ENCODE measurements around the gene SLC22A6.
"Not testable (repeated sequence)": the region's sequence is repeated elsewhere in the genome, so short reads cannot be mapped to it uniquely, and the experiment has no call there.

The SLC22A6 gene

DNA sequence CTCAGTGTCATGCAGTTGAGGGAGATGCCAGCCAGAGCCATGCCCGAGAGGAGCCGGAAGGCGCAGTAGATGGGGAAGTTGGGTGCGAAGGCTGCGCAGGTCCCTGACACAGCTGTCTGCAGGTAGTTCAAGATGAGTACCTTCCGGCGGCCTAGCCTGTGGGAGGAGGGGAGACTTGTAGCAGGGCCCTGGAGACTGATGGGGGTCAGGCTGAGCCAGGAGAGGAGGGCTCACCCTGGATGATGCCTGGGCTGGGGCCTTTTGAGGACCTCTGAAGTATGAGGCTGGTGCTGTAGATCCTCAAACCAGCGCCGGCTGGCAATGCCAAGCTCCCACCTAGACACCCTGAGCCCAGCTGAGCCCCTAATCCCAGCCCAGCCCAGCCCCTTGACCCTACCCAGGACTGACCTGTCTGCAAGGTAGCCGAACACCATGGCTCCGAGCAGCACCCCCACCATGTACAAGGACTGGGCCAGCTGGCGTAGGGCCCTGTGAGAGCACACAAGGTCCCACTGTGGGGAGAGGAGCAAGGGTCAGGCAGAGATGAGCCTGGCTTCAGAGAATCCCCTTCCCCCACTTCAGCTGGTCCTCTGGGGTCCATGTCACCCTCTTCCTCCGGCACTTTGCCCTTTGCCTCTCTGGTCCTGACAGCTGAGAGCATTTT, 1.1 kb downstream of the SLC22A6 start:
- DNase-seq = no peak

DNA sequence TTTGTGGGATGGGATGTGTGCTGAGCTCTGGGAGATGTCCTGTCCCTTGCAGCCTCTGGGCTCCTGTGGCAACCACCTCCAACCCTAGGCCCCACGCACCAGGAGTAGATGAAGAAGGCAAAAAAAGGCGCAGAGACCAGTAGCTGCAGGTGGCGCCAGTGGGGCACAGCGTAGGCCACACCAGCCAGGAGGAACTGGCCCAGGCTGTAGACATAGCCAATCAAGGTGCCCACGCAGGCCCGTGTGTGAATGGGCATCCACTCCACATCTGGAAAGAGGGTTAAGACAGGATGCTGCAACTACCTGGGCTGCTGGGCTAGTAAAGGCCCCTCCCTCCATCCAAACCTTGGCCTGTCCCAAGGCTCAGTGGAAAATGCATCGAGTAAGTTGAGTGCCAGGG, 3.0 kb downstream of the SLC22A6 start:
- DNase-seq = no peak

DNA sequence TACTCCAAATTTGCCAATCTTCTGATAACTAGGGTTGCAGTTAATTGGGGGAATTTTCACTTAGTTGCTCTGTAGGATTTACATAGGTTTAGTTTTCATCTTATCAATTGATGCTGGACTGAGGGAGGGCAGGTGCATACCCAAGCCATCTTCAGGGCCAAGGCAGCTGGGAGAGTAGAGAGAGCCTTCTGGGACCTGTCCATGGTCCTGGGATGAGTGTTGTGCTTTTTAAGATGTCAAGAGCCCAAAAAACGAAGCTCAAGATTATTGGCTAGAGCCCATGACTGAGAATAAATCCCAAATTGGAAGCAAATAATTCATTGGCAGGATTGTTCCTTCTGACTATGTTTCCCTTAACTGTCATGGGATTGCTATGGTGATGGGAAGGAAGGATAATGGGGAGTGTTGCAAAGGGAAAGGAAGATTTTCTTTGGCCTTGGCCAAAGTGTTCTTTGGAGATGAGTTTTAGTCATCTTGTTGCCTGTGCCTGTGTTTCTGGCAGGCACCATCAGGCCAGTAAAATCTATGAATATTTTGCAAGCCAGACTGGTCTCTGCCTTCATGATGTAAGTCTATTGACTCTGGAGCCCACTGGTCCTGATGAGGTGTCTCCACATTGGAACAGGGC, 4.5 kb downstream of the SLC22A6 start:
- DNase-seq = no peak

DNA sequence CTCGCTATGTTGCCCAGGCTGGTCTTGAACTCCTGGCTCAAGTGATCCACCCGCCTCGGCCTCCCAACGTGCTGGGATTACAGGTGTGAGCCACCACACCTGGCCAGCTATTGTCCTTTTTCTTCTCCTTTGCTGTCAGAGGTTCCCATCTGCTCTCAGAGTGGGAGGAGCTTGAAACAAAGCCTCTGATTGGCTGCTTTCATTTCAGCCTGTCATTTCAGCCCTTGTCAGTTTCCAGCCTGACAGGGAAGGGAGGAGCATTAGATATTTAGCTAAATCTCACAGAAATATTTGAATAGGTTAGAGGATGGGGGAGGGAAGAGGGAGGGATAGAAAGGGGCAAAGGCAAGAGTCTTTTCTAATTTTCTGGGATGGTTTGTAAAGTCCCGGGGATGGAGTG, 8.7 kb downstream of the SLC22A6 start:
- no peak for DNase-seq

DNA sequence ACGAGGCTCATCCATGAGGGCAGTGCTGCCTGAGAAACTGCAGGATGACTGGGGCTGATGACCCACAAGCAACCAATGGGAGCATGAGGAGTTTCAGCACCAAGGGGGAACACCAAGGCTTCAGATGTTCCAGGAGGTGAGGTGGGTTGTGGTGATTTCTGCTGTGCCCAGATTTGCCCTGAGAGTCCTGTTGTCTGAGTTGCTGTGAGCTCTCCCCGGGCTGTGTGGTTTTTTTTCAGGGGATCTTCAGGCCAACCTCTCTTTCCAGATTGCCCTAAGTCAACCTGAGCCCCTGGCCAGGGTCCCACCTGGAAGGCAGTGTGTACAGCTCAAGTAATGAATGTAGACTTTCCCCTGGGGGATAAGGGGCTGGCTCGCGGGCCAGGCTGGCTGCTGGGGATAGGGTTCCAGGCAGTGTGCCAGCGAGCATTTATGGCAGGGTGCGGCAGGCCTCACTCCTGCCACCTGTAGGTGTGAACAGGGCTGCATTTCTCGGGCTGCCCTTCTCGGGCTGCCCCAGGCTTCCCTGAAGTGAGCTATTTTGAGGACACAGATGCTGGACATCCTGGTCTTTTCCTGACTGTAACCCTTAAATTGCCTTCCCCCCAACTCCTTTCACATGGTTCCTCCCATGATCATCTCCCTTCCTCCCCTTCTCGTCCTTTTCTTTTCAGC, 9.8 kb downstream of the SLC22A6 start:
- DNase-seq = peak; percentile 27

DNA sequence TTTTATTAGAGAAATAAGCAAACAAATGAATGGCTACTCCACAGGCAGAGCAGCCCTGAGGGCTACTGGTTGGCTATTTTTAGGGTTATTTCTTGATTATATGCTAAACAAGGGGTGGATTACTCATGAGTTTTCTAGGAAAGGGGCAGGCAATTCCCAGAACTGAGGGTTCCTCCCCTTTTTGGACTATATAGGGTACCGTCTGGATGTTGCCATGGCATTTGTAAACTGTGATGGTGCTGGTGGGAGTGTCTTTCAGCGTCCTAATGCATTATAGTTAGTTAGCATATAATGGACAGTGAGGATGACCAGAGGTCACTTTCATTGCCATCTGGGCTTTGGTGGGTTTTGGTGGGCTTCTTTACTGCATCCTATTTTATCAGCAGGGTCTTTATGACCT, 19.2 kb downstream of the SLC22A6 start:
- DNase-seq = no peak

DNA sequence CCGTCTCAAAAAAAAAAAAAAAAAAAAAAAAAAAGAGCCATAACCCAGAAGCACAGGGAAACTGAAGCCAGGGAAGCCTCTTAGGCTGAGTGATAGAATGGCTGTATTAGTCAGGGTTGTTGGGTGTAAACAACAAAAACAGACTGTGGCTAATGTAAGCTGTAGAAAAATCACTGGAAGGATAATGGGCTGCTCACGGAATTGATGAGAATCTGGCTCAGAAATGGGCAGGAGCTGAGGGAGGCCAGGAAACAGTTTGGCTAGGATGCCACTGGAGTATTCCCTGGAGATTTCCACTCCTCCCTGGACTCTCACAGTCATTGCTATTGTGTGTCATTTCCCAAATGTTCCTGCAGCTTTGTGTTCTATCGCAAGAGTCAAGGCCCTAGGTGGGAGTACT, 22.4 kb downstream of the SLC22A6 start:
- DNase-seq = no peak

DNA sequence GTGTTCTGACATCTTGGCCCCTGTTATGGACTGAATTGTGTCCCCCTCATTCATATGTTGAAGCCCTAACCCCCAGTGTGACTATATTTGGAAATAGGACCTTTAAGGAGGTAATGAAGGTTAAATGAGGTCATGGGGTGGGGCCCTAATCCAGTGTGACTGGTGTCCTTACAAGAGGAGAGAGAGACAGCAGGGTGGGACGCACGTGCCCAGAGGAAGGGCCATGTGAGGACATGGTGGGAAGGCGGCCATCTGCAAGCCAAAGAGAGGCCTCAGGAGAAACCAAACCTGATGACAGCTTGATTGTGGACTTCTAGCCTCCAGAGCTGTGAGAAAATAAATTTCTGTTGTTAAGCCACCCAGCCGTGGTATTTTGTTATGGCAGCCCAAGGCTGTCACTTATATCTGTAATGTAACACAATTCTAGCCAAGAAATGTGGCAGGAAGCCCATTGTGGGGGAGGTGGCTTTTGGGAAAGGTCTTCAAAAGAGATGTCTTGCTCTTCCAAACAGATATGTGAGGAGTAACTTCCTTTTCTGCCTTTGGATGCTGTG, 23.7 kb downstream of the SLC22A6 start:
- DNase-seq = no peak

DNA sequence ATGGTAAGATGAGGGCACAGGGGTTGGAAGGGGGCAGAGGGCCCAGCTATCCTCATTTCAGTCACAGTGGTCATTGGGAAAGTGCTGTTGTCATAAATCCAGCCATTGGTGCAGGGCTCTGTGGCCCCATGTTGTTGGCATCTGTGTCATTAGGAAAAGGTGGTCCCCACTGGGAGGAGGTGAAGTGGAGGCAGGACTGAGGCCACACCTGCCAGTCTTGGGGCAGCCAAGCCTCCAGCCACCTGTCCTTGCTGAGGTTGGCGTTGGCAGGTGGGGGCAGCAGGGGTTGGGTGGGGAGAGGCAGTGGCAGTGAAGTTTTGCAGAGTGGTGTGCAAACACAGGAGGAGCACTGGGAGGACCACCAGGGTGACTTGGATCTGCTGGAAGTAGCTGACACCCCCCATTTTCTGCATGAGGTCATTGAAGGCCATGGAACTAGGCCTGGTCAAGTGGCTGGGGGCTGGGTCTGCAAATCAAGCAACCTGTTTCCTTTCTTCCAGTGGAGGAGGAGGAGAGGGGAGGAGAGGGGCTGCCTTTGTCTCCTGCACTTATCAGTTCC, 25.3 kb downstream of the SLC22A6 start:
- DNase-seq = no peak

DNA sequence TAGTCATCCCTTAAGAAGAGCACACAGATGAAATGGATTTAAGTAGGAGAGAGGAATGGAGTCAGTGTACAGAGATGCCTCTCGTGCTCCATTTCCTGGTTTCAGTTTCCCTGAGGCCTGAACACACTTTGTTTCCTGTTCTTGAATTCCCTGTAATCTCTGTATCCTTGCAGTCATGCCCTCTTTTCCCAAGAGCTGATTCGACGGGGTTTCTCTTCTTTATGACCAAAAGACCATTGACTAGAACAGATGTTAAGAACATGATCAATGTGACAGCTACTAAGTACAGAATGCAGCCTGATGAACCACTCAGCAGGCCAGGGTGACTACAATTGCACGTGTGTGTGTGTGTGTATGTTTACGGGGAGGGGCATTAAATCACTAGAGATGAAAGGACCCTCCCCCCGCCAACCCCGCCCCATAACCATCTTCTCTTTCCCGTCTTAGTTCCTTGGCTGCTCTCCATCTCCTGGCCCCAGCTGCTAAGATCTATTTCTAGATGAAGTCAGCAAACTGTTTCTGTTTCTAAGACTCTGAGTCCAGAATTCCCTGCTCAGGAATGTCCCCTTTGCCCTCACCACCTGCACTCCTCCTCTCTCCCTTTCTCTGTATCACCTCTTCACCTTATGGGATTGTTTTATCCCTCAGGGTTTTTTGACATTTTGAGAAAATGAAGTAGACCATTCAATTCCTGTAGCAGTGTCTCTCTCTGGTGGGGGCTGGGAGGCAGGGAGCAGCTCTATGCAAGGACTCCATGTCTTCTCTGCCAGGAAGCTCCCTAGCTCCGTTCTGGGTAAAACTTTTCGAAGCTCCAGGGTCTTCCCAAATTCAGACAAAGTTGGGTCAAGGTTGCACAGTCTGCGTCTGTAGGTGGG, 26.0 kb downstream of the SLC22A6 start:
- peak; percentile 45 for DNase-seq

DNA sequence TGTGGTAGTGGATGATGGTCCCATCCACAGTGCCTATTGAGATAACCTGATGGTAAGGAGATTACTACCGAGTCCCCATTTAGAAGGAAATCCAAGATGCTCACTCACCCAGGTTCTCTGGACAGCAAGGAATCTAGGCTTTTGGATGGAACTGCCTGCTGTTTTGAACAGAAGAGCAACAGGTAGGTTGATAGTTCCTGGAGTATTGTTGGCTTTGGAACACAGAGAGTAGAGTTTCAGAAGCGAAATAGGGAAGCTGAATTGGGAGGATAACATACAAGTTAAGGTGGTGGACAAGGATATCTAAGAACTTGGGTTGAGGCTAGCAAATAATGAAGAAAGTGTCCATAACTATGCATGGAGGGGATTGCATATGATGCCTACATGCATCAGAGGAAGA, 27.6 kb downstream of the SLC22A6 start:
- DNase-seq = no peak

DNA sequence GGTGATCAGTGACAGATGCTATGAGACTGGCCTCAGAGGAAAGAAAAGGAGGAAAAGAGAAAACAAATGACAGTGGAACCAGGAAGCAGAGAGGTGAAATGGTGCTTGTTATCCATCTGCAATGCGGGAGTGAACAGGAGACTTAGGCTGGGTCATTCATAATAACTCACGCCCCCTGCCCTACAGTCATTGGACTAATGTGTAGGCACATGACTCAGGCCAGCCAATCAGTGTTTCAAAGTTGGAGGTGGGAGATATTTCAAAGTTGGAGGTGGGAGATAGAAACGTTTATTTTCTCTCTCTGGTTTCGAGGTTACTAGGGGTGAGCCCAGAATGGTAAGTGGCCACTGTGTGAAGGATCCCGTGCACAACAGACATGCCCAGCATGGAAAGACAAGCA, 30.3 kb downstream of the SLC22A6 start:
- DNase-seq = no peak

DNA sequence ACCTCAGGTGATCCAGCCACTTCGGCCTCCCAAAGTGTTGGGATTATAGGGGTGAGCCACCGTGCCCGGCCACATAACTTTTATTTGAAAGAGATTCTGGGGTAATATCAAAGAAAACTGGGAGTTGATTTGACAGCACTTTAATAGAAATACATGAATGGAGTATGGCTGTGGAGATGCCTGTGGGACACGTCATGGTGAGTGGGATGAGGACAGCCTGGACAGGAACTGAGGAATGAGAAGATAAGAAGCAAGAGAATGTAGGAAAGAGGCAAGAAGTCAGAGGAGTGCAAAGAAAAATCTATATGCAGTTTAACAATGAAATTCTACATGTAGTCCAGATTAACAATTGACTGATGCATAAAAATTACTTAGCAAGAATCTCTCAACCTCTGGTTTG, 31.0 kb downstream of the SLC22A6 start:
- DNase-seq = peak; percentile 42

DNA sequence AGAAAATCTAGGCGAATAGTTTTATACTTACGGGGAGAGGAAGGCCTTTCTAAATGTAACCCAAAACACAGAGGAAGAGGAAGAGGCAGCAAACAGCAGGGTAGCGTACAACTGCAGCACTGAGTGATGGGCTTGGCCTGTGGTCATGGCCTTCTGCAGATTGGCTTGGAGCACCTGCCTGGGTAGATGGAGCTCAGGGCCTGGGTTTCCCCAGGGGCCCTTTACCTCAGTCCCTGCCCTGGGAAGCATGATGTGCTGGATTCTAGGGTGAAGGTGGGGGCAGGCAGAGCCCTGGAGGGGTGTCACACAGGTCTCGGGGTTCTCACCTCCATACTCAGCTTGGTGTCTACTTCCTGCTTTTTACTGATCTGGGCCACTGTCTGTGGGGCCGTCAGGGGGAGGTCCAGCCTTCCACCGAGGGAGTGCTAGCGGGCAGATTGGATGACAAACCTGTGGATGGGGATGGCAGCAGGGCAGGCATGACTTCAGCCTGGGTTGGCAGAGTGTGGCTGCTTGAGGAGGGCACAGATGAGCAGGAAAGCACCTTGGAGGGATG, 35.9 kb downstream of the SLC22A6 start:
- DNase-seq = no peak

DNA sequence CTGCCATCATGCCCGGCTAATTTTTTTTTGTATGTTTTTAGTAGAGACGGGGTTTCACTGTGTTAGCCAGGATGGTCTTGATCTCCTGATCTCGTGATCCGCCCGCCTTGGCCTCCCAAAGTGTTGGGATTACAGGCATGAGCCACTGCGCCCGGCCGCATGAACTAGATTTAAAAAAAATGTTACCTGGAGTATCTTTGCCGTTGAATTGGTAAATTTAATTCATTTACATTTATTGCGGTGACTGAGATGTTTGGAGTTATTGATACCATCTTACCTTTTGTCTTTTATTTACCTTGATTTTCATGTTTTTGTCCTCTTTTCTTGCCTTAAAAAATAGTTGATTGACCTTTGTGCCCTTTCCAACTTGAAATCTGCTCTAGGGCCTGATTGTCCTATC, 39.2 kb downstream of the SLC22A6 start:
- DNase-seq = not testable (repeated sequence)

DNA sequence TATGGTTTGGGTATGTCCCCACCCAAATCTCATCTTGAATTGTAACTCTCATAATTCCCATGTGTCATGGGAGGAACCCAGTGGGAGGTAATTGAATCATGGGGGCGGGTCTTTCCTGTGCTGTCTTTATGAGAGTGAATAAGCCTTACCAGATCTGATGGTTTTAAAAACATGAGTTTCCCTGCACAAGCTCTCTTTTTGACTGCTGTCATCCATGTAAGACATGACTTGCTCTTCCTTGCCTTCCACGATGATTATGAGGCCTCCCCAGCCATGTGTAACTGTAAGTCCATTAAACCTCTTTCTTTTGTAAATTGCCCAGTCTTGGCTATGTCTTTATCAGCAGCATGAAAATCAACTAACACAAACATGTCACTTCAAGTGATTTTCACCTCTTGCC, 47.2 kb downstream of the SLC22A6 start:
- DNase-seq = not testable (repeated sequence)

DNA sequence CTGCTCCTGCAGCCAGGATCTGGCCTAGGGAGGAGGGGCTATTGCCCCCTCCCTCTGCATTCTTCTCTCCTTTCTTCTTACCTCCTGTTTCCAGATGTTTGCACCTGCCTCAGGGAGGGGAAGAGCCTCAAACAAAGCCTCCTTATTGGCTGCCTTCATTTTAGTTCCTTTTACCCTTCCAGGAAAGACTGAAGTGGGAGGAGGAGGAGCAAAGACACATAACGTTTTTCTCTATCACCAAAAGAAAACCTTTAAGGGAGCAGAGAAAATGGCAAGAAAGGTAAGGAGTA, 50.3 kb downstream of the SLC22A6 start:
- DNase-seq = no peak

DNA sequence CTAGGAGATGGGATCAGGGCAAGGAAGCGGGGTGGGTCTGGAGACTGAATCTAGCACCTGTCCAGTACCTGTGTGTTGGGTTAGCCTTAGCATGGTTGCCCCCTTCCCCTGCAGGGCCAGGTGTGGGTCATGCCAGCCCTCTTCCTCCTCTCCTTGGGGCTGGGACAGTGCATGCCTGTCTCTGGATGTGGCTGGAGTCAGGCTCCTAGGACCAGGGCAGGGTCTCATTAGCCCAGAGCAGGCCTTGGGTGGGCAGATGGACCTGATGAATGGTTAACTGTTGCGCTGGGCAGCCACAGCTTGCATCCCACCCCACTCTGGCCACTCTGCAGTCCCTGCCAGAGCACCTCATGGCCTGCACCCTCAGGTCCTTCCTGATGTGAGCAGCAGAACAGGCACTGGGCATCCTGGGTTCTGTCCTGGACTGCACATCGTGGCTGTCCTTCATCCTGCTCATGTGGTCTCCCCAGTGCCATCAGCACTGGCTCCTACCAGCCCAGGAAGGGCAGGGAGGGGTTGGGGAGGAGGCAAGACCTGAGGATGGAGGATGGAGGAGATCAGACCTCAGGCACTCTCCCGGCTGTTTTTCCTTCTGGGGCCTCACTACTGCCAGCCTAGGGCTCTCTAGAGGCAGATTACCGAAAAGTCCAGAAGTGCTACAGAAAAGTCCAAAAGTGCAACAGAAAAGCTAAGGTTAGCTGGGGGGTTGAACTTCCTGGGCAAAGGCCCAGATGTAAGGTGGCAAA, 50.8 kb downstream of the SLC22A6 start:
- DNase-seq = no peak

DNA sequence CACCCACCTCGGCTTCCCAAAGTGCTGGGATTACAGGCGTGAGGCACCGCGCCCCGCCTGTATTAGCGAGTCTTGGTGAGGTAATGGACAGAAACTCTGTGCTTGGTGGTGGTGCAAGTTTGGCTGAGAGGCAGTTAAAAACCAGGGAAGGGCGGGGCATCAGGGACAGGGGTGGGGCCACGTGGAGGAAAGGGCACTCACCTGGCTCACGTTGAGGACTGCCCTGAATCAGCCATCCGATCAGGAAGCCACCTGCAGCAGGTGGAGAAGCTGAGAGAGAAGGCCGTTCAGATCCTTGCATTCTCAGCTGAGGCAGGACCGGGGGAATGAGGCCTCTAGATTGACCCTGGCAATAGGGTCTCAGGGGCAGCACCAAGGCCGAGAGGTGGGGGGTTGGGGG, 51.5 kb downstream of the SLC22A6 start:
- DNase-seq = no peak

DNA sequence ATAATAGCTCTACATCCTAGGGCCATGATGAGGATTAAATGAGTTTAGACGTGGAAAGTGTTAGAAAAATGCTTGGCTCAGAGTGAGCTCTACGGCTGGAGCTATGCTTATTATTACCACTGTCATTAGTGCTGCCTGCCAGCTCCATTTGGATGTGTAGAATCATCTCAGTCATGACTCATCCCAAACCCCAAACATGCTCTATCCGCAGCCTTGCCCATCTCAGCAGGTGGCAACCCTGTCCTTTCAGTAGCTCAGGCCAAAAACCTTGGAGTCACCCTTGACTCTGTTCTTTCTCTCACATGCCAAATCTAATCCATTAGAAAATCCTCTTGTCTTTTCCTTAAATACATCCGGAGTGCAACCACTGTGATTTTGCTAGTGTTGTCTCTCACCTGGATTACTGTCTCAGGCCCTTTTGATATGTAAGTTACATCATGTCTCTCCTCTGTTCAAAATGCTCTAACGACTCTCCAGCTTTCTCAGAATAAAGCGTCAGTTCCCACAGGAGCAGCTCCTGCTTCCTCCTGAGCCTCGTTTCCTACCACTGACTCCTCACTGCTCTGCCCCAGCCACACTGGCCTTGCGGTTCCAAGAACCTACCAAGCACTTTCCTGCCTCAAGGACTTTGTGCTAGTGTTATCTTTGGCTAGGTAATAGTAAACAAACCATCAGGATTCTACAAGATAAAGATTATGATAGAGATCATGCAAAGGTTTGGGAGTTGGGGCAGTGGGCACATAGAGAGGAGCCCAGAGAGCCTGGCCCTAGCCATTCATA, 53.1 kb downstream of the SLC22A6 start:
- DNase-seq = peak; percentile 32

DNA sequence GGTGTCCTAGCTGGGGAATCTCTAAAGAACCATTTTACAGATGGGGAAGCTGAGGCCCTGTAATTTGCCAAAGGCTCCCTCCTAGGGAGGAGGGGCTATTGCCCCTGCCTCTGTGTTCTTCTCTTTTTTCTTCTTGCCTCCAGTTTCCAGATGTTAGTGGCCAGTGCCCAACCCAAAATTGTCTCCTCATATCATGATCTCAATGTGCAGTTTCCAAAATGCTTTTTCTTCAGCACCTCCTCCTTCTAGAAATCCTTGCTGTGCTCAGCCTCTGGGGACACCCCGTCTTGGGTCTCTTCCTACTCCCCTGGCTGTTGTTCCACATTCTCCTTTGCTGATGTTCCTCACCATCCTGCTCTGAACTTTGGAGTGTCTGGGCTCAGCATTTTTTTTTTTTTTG, 54.1 kb downstream of the SLC22A6 start:
- no peak for DNase-seq
